Measurements from ENCODE around the gene KLRK1. TPM values are rescaled to one million over a fixed set of nuclear protein-coding genes. Genes with fewer than 3 reads are reported as not detected.
"Not testable (repeated sequence)": the region's sequence is repeated elsewhere in the genome, so short reads cannot be mapped to it uniquely, and the experiment has no call there.

Gene KLRK1
- total and polyA plus RNA-seq, 4 donors, result 1.6 to 5.7 (median 3.4) TPM

DNA sequence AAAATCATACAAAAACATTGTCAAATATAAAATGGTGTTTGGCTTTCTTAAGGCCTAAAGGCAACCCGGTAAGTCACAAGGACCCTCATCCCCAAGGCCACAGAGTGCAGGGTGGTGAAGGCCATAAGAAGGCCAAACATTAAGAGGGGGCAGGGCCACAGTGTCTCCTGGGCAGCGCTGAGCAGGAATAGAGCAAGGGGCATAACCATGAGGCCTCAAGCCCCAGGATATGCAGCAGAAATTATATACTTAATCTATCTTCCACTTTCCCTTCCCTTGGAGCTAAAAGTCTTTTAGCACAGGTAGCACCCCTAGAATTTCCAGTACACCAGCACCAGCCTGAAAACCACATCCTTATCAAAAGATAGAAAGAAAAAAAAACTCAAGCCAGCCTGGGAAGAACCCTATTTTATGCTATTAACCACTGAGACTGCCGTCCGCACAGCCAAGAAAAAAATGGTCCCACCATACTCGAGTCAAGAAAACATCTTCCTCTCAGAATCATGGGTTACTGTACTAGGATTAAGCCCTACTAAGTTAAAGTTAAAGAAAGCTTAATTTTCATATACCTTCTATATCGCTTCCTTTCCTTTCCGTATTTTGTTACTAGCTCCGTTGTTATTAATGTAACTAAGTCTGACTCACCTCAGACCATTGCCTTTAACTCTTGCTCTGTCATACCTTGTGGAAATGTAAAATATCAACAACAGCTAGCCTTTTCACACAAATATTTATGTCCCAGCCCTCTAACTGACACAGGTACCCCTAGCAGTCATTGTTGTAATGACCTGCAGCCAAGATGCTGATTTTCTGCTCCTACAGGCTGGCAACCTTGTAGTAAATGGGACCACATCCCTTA is 20.1 kb downstream of the KLRK1 start:
- H3K27ac ChIP-seq (ENCODE audit: low read depth in 1 of 2, low read length in 1 of 2), result no peak overlapping the region
- 92 to 96% methylated on average over 8 of the region's 8 CpGs for WGBS, 2 donors

GRCh38 chr12:10368206-10369171 is 21.4 kb downstream of the KLRK1 start:
- Histone ChIP-seq H3K36me3 (ENCODE audit: control insufficient read depth in 4 of 4, insufficient read depth in 4 of 4, low read length in 4 of 4) (no peaks in the 10 kb centered on the region), H3K9me3 (ENCODE audit: control insufficient read depth in 4 of 4, insufficient read depth in 3 of 4, low read length in 3 of 4) (no peaks in the 10 kb centered on the region), H3K9ac (ENCODE audit: insufficient read depth in 1 of 2, low read length in 2 of 2) (peak overlapping the region in 1 of 2 donors; percentile 3), H3K27ac (ENCODE audit: low read depth in 1 of 2, low read length in 1 of 2) (peak overlapping the region in 1 of 2 donors; percentile 79), H3K4me1 (ENCODE audit: control insufficient read depth in 5 of 5, insufficient read depth in 5 of 5, low read length in 5 of 5) (peaks cover 4 to 29% (median 14%) of the 10 kb centered on the region in 5 donors), H3K27me3 (ENCODE audit: control insufficient read depth in 3 of 3, insufficient read depth in 3 of 3, low read length in 2 of 3) (no peaks in the 10 kb centered on the region), H3K4me3 (no peak overlapping the region)
- no peak for ATAC-seq (ENCODE audit: insufficient read depth, low FRiP score)
- no peak for TF ChIP-seq CTCF (IDR thresholded peaks at IDR 0.05; ENCODE audit: control extremely low read depth, extremely low read depth)
- WGBS, 2 donors, result 80 to 93% methylated on average over 10 of the region's 10 CpGs
- DNase-seq, result peak in 1 of 3 donors; percentile 39

More for the DNA sequence above, 20.1 kb downstream of the KLRK1 start:
- no peak overlapping the region for H3K9ac ChIP-seq (ENCODE audit: insufficient read depth in 1 of 2, low read length in 2 of 2)
- H3K36me3 ChIP-seq (ENCODE audit: control insufficient read depth in 4 of 4, insufficient read depth in 4 of 4, low read length in 4 of 4), result no peaks in the 10 kb centered on the region
- H3K4me3 ChIP-seq, result no peak overlapping the region
- ATAC-seq (ENCODE audit: insufficient read depth, low FRiP score), result no peak
- no peak for TF ChIP-seq CTCF (IDR thresholded peaks at IDR 0.05; ENCODE audit: control extremely low read depth, extremely low read depth)
- no peak for DNase-seq
- H3K27me3 ChIP-seq (ENCODE audit: control insufficient read depth in 3 of 3, insufficient read depth in 3 of 3, low read length in 2 of 3), result no peaks in the 10 kb centered on the region
- H3K4me1 ChIP-seq (ENCODE audit: control insufficient read depth in 5 of 5, insufficient read depth in 5 of 5, low read length in 5 of 5), result peaks cover 4 to 18% (median 13%) of the 10 kb centered on the region in 5 donors
- H3K9me3 ChIP-seq (ENCODE audit: control insufficient read depth in 4 of 4, insufficient read depth in 3 of 4, low read length in 3 of 4), result no peaks in the 10 kb centered on the region

DNA sequence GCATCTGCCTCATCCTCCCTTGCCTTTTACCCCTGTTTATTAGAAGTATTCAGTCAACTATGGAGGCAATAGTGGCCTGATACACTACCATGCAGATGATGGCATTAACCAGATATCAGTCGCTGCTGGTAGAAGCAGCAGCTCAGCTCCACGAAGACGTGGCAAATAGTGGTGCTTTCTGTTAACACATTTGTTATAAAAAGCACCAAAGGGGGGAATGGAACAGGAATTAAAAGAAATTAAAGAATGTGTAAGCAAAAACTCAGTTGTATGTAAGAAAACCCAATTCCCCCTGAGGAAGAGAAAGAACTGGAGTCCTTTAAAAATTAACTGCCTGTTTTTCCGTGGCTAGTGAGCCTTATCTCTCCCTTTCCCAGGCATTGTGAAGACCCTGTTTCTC is 22.1 kb downstream of the KLRK1 start:
- H3K36me3 ChIP-seq (ENCODE audit: control insufficient read depth in 4 of 4, insufficient read depth in 4 of 4, low read length in 4 of 4); H3K4me3 ChIP-seq; ATAC-seq (ENCODE audit: insufficient read depth, low FRiP score); H3K9ac ChIP-seq (ENCODE audit: insufficient read depth in 1 of 2, low read length in 2 of 2); H3K27ac ChIP-seq (ENCODE audit: low read depth in 1 of 2, low read length in 1 of 2); H3K27me3 ChIP-seq (ENCODE audit: control insufficient read depth in 3 of 3, insufficient read depth in 3 of 3, low read length in 2 of 3); DNase-seq; H3K9me3 ChIP-seq (ENCODE audit: control insufficient read depth in 4 of 4, insufficient read depth in 3 of 4, low read length in 3 of 4): not testable (repeated sequence)
- peaks cover 4 to 37% (median 22%) of the 10 kb centered on the region in 5 donors for H3K4me1 ChIP-seq (ENCODE audit: control insufficient read depth in 5 of 5, insufficient read depth in 5 of 5, low read length in 5 of 5)
- 72 to 84% methylated on average over 4 of the region's 4 CpGs for WGBS, 2 donors

DNA sequence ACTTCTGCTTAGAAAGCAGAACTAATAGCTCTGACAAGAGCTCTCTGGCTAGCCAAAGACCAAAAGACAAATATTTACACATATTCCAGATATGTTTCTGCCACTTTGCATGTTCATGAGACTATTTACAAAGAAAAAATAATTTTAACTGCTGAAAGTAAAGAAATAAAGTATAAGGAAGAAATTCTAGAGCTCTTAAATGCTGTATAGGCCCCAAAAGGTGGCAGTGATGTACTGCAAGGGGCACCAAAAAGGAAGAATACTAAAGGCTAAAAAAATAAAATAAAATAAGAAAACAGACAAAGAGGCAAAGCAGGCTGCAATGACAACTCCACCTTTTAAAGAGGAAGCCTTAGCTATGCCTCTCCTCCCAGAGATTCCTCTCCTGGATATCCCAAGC is 23.0 kb downstream of the KLRK1 start:
- no peaks in the 10 kb centered on the region for H3K27me3 ChIP-seq (ENCODE audit: control insufficient read depth in 3 of 3, insufficient read depth in 3 of 3, low read length in 2 of 3)
- H3K4me3 ChIP-seq, result no peak overlapping the region
- ATAC-seq (ENCODE audit: insufficient read depth, low FRiP score) (no peak), DNase-seq (peak in 2 of 3 donors; percentile 77 to 84)
- peaks cover 4 to 42% (median 23%) of the 10 kb centered on the region in 5 donors for H3K4me1 ChIP-seq (ENCODE audit: control insufficient read depth in 5 of 5, insufficient read depth in 5 of 5, low read length in 5 of 5)
- no peaks in the 10 kb centered on the region for H3K9me3 ChIP-seq (ENCODE audit: control insufficient read depth in 4 of 4, insufficient read depth in 3 of 4, low read length in 3 of 4)
- no peak overlapping the region for H3K27ac ChIP-seq (ENCODE audit: low read depth in 1 of 2, low read length in 1 of 2)
- H3K36me3 ChIP-seq (ENCODE audit: control insufficient read depth in 4 of 4, insufficient read depth in 4 of 4, low read length in 4 of 4), result no peaks in the 10 kb centered on the region
- H3K9ac ChIP-seq (ENCODE audit: insufficient read depth in 1 of 2, low read length in 2 of 2), result peak overlapping the region in 1 of 2 donors; percentile 100
- no peak for TF ChIP-seq CTCF (IDR thresholded peaks at IDR 0.05; ENCODE audit: control extremely low read depth, extremely low read depth)
